ENCODE results near the gene SFXN2.

DNA sequence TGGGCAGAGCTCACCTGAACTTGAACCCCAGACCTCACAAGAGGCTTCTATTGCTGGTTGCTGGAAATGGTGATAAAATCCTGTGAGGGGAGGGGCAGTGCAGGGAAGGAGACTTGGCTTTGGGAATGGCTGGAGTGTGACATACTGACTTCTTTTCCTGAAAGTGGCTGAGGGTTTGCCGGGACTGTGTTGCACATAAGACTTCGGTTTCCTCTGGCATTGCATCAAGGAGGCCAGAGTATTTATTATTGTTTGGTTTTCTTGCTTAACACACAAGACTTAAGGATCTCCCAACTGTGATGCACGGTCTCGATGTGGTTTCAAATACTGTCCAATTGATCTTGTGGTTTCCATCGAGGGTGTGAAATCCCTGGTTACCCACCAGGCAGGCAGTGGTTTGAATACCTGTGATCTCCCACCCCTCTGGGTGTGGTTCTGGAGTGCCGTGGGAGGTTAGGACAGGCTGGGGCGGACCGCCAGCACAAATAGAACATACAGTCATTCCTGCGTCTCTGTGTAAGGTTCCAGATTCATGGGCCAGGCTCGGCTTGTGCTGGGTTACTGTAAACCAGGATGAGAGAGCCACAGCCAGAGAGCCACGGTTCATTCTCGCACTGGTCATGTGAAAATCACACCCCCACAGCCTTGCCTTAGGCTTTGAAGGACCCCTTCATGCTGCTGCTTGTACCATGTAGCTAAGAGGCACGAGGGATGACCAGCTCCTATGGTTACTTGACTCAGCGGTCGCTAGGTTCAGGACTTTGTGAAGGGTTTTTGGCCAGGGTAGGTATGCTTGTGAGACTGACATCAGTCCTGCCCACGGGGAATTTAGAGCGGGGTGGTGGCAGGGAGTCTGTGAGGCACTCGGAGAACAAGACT, 68.5 kb downstream of the SFXN2 start:
- TF ChIP-seq EP300 (IDR thresholded peaks at IDR 0.05) (peak in 1 of 2 donors; percentile 84), CTCF (IDR thresholded peaks at IDR 0.05) (no peak)

All from tibial nerve (tissue), 4 donors.